Heart left ventricle (tissue), 16 donors: ENCODE measurements around the gene KCNQ4. TPM values are rescaled to one million over a fixed set of nuclear protein-coding genes. Genes with fewer than 3 reads are reported as not detected.

Source experiments
- ATAC-seq, 4 donors: fragments of 200-7000 bp; cut with Tn5 transposase; one replicate each; pipeline ENCODE4 v1.9.1; 2020 to 2022; ENCODE audit warnings: moderate library complexity in 4 of 4, mild to moderate bottlenecking in 3 of 4, moderate number of reproducible peaks in 1 of 4
- DNase-seq, 5 donors: peaks; one replicate each; pipeline ENCODE4 v3.0.0-alpha.2; 2020
- H3K27ac ChIP-seq, 12 donors: fragments of 200-600 bp; sonication (generic) in 4 of 12; one replicate each; pipeline versions ENCODE4 v1.5.0 to v1.8.0; 2016 to 2022; ENCODE audit warnings: mild to moderate bottlenecking in 2 of 12
- H3K27me3 ChIP-seq, 9 donors: fragments of 200-600 bp; sonication (generic) in 2 of 9; one replicate each; pipeline versions ENCODE4 v1.5.1 to v1.8.0; 2016 to 2022; ENCODE audit warnings: mild to moderate bottlenecking in 3 of 9
- H3K36me3 ChIP-seq, 9 donors: fragments of 200-600 bp; sonication (generic) in 2 of 9; one replicate each; pipeline versions ENCODE4 v1.5.0 to v1.8.0; 2018 to 2022; ENCODE audit warnings: mild to moderate bottlenecking in 2 of 9
- H3K4me1 ChIP-seq, 12 donors: fragments of 200-600 bp; sonication (generic) in 4 of 12; one replicate each; pipeline versions ENCODE4 v1.5.0 to v1.8.0; 2016 to 2022; ENCODE audit warnings: mild to moderate bottlenecking in 3 of 12
- H3K4me3 ChIP-seq, 12 donors: fragments of 200-600 bp; sonication (generic) in 4 of 12; one replicate each; pipeline versions ENCODE4 v1.5.0 to v1.8.0; 2017 to 2022; ENCODE audit warnings: mild to moderate bottlenecking in 9 of 12, moderate library complexity in 4 of 12
- H3K9me3 ChIP-seq, 12 donors: fragments of 200-600 bp; sonication (generic) in 4 of 12; one replicate each; pipeline versions ENCODE4 v1.5.0 to v1.8.0; 2016 to 2022; ENCODE audit warnings: mild to moderate bottlenecking in 1 of 12
- CTCF ChIP-seq, 12 donors: fragments of 200-600 bp; sonication (generic) in 4 of 12; IDR thresholded peaks; one replicate each; pipeline versions ENCODE4 v1.5.0 to v1.8.0; 2018 to 2022; ENCODE audit warnings: antibody characterized with exemption in 12 of 12, mild to moderate bottlenecking in 5 of 12
- POLR2A ChIP-seq, 2 donors: fragments of 450-650 bp; IDR thresholded peaks; one replicate each; pipeline ENCODE4 v1.6.1; 2017; ENCODE audit warnings: antibody characterized with exemption in 2 of 2, mild to moderate bottlenecking in 2 of 2, moderate library complexity in 2 of 2
- WGBS, 4 donors: extraction: QIAGEN DNeasy Blood & Tissue Kit in 2 of 4; methylation state at CpG; one replicate each; pipeline versions ENCODE4 v1.1.5 to v1.1.7; 2013 to 2018; 5-methylcytosine and 5-hydroxymethylcytosine counted together
- intact Hi-C, 10 donors: fragments of 100-400 bp; cut with DNase I; formaldehyde crosslinking; loops; one replicate each; pipeline versions ENCODE4 v1.11.1 to v1.14.2; 2022
- polyA plus RNA-seq, 2 donors: library from polyadenylated mRNA; stranded (reverse); fragments of 200-250 nt; gene quantifications; one replicate each; pipeline ENCODE4 v1.2.3, GENCODE V29; 2013
- total RNA-seq, 9 donors: library from RNA; depleted of rRNA in 2 of 9; stranded (reverse); fragments of >200 nt in 2 of 9; fragmentation: NEBNext Ultra II Directional in 3 of 9; extraction: Animal tissue kit (Norgen Biotek cat#: 25700) in 3 of 9; gene quantifications; one replicate each; pipeline versions ENCODE4 v1.1.0 to v1.2.4, GENCODE V29; 2016 to 2023
- donor health status: ischemic (EF 13 %, LVEDD 7.1; RV severe dilation, severe dysfunction).
- donor health status: healthy with polysubstance abuse.
- donor health status: DM: no; HTN: yes; CAD: no.
- donor health status: DM: no; HTN: no; CAD: no.
- donor health status: ischemic (EF 25% LVEDD 6.9; RV normal size, moderate dysfunction).
- donor health status: ischemic (EF 25% LVEDD 5.7; RV mildly dilated, moderate dysfunction).
- donor health status: healthy.
- donor health status: DM: yes; HTN: yes; CAD: no.
- donor health status: ischemic (EF 35%, LVEDD 5.7; RV mildly dilated, moderate dysfunction).
- donor health status: nonischemic (EF 11% LVEDD 7.7; RV severe dilation, severe dysfunction).
- donor health status: DM: yes; HTN: yes; CAD: no.
- donor health status: PGD.
- donor health status: ischemic (EF 29% LVEDD 5.4; RV normal size, mild dysfunction).
- donor health status: nonischemic (EF 23%, LVEDD 6.1; RV moderate dilation, normal function).

The KCNQ4 gene
- total and polyA plus RNA-seq, 11 donors, result 1.3 to 4.4 (median 1.9) TPM

GRCh38 chr1:40786995-40787705 lies 3.6 kb downstream of the KCNQ4 start:
- WGBS, 4 donors, result 81 to 96% (median 92%) methylated on average over 7 to 9 of the region's 9 CpGs
- Histone ChIP-seq H3K4me1 (peaks cover 0 to 40% (median 12%) of the 10 kb centered on the region in 12 donors), H3K9me3 (no peaks in the 10 kb centered on the region), H3K36me3 (no peaks in the 10 kb centered on the region), H3K27me3 (peaks cover 0 to 19% (median 0%) of the 10 kb centered on the region in 9 donors), H3K27ac (peak overlapping the region in 1 of 12 donors; percentile 66), H3K4me3 (no peak overlapping the region)
- ATAC-seq (no peak), DNase-seq (no peak)
- intact Hi-C loops, result loop anchor here in 1 of 10 donors (5.0 kb wide), 1 partner anchor 60 kb away; no protein-coding TSS in a partner anchor
- no peak for TF ChIP-seq POLR2A (IDR thresholded peaks at IDR 0.05)
- TF ChIP-seq CTCF (IDR thresholded peaks at IDR 0.05), result no peak

- no peaks in the 10 kb centered on the region for H3K36me3 ChIP-seq
- peak overlapping the region in 1 of 12 donors; percentile 66 for H3K27ac ChIP-seq
- intact Hi-C loops, result loop anchor here in 1 of 10 donors (5.0 kb wide), 1 partner anchor 59 kb away; no protein-coding TSS in a partner anchor
- DNase-seq (no peak), ATAC-seq (no peak)
- TF ChIP-seq POLR2A (IDR thresholded peaks at IDR 0.05) (no peak), CTCF (IDR thresholded peaks at IDR 0.05) (no peak)
- peaks cover 0 to 15% (median 0%) of the 10 kb centered on the region in 9 donors for H3K27me3 ChIP-seq
- 81 to 86% (median 84%) methylated on average over 19 of the region's 19 CpGs for WGBS, 4 donors
- no peaks in the 10 kb centered on the region for H3K9me3 ChIP-seq
- no peak overlapping the region for H3K4me3 ChIP-seq
- peaks cover 0 to 32% (median 6%) of the 10 kb centered on the region in 12 donors for H3K4me1 ChIP-seq
Measured at GRCh38 chr1:40787737-40788560, 4.4 kb downstream of the KCNQ4 start.

GRCh38 chr1:40788561-40789341 lies 5.2 kb downstream of the KCNQ4 start:
- Histone ChIP-seq H3K27ac (peak overlapping the region in 1 of 12 donors; percentile 66), H3K4me1 (peaks cover 0 to 26% (median 0%) of the 10 kb centered on the region in 12 donors), H3K4me3 (no peak overlapping the region), H3K9me3 (no peaks in the 10 kb centered on the region), H3K36me3 (no peaks in the 10 kb centered on the region), H3K27me3 (peaks cover 0 to 9% (median 0%) of the 10 kb centered on the region in 9 donors)
- WGBS, 4 donors, result 90 to 97% (median 94%) methylated on average over 16 to 17 of the region's 17 CpGs
- TF ChIP-seq POLR2A (IDR thresholded peaks at IDR 0.05), result no peak
- TF ChIP-seq CTCF (IDR thresholded peaks at IDR 0.05), result no peak
- DNase-seq (no peak), ATAC-seq (no peak)
- intact Hi-C loops, result loop anchor here in 1 of 10 donors (5.0 kb wide), 1 partner anchor 59 kb away; no protein-coding TSS in a partner anchor
